HG03108 (cell line): ENCODE results near the gene RASL10A.

Experiments used
- ATAC-seq: cut with Tn5 transposase; IDR thresholded peaks from one replicate; pipeline ENCODE4 v1.9.1; 2021; ENCODE audit warnings: moderate library complexity; ENCODE audit not compliant: unreplicated experiment

The RASL10A gene

GRCh38 chr22:29306835-29307595, 8.5 kb downstream of the RASL10A start:
- no peak for ATAC-seq

DNA sequence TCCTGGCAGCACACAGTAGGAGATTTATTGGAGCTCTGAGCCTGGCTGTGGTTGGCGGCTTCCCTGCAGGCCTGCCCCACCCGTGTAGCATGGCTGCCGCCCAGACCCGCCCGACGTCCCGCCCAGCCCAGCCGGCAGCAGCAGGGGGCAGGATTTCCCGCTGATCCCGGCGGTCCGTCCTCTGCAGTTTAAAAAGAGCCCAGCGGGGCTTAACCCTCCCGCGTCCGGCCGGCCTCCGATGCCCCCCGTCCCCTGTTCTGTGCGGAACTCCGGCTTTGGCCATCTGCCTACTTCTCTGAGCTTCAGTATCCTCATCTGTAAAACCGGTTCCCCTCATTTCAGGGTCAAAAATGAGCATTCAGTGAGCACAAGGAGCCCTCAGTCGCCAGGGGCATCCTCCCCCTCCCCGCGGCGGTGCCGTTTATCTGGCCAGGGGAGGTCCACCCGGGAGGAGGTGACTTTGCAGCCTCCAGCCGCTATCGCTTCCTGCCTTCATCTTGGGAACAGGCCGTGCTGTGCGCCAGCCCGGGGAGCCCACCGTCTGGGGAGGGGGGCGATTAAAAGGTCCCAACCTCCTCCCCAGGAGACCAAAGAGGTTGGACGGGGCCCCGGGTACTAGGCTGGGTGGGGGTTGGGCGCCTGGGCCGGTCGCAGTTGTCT, 9.2 kb downstream of the RASL10A start, which contains the start of gene GAS2L1:
Gene GAS2L1, plus strand, starts transcription at position 476 of the 660 bp plus-strand sequence. CDS start 1,456 bp downstream, outside the sequence.
- ATAC-seq: no peak

- no peak for ATAC-seq
Observed at GRCh38 chr22:29305836-29306174, 9.7 kb downstream of the RASL10A start.

DNA sequence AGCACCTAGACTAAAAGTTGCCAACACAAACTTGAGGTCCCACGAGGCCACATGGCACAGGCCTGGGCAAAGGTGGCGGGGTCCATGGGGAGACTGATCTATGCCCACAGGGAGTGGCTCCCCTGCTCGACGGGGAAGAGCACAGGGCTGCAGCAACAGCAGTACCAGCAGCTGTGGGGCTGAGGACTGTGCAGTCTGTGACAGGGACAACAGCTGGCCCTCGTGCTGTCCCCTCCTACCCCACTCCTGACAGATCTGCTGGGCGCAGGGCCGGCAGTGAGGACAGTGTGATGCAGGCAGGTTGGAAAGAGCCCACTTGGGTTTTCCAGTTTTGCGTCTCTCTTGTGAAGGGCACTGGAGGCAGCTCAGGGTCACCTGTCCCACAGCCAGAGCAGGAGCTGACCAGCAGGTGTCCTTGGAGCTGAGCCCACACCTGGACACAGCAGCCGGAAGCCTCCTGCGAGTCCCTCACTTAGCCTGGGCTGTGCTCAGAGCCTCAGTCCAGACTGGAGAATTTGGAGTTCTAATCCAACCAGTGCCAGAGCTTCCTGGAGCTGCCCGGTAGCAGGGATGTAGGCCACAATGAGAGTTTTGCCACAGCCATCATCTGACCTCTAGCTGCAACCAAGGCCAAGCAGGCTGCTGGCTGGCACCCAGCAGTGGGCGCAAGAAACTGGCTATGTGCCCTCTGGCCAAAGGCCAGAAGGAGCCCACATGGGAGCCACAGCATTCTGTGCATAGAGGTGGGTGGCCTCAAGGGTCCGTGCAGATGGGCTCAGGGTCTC, 12.6 kb downstream of the RASL10A start:
- ATAC-seq: no peak

DNA sequence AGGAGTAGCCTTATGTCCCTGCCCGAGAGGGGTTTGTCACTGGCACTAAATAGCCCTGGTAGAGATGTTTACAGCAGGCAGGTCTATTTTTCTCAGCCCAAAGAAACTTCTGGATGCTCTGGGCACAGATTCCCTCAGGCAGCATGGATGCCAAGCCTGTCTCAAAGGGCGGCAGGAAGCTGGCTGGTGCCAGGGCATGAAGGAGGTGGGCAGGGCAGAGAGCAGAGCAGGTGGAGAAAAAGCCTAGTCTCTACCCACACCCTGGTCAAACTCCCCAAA, 13.2 kb downstream of the RASL10A start:
- no peak for ATAC-seq

DNA sequence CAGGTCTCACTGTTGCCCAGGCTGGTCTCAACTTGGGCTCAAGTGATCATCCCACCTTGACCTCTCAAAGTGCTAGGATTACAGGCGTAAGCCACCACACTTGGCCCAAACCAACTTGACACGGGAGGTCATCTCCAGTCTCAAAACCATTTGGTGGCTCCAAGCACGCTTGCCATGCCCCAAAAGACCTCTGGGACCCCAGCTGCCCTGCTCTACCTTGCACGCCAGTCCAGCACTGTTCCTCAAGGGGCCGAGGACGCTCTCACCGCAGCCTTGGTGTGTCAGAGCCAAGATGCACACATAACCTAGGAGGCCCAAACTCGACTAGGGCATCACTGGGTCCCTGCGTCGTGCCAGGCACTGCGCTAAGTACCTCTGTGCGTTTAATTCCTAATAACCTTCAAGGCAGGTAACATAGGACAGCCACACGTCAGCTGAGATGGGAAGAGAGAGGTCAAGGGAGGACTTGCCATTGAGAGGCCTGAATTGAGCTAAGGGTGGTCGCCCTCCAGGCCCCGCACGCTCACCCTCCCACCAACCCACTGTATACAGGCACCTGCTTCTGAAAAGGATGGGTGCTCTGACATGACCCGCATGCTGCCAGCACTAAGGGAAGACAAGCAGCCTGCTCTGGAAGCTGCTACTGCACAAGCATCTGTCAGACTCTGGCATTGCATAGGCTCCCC, 13.6 kb downstream of the RASL10A start:
- no peak for ATAC-seq

DNA sequence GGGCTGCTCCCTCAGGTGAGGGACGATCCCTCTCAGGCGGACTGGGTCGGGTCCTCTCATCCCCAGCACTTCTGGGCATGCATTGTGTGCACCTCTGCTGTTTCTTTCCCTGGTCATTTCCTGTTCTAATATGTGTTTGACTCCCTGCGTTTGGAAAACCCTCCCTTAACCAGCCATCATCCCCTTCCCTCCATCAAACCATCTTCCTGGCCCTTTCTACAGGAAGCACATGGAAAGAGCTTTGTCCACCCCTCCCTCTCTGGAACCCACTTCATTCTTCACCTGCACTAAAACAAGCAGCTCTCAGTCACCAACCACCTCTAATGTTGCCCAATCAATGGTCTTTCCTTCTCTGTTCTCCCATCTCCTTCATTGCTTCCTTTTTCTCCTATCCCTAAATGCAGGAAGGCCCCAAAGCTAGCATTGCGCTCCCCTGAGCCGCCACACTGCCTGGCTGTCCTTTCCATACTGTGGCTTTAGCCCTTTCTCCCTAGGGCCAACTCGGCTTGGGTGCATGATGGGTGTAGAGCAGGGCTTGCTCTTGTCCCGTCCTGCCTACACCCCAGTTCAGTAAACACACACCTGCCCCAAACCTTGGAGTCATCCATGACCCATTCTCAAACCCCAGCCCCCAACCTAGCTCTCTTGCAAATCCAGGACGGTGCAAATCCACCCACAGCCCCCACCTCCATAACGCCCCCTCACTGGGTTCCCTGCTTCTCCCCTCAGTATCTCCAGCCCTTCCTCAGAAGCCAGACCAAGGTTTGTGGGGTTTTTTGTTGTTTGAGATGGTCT, 14.5 kb downstream of the RASL10A start:
- no peak for ATAC-seq

DNA sequence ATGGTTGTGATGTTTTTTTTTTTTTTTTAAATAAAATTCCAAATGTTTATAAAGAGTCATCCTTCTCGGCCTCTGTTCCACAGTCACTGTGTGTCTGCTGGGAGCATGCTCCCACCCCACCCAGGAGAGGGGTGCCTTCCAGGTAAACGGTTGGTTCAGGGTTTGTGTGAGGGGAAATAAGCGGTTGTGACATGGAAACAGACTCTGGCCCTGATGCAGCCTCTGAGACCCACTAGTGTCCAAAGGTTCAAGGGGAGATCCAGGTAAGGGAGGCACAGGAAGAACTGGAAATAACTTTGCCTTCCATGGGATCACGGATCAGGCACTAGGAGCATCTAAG, 15.1 kb downstream of the RASL10A start:
- no peak for ATAC-seq

DNA sequence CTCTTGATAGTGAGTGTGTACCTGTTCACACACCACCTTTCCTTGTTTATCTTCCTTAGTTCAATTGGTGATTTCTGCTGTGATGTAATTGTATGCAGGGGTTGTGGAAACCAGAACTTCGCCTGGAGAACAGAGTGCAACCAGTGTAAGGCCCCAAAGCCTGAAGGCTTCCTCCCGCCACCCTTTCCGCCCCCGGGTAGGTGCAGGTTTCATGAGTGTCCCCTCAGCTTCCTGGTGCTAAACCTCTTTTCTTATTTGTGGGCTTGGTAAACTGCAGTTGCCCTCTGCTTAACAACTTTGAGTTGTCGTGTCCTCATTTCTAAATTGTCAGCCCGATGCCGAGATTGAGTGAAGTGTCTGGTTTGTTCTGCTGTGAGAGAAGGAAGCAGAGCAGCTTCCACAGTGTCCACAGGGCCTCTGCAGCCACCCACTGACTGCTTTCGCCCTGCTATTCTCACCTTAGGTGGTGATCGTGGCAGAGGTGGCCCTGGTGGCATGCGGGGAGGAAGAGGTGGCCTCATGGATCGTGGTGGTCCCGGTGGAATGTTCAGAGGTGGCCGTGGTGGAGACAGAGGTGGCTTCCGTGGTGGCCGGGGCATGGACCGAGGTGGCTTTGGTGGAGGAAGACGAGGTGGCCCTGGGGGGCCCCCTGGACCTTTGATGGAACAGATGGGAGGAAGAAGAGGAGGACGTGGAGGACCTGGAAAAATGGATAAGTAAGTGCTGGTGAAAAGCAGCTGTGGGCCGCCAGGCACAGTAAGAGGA, 16.2 kb downstream of the RASL10A start:
- ATAC-seq: no peak

GRCh38 chr22:29298641-29299040, 16.9 kb downstream of the RASL10A start:
- no peak for ATAC-seq

DNA sequence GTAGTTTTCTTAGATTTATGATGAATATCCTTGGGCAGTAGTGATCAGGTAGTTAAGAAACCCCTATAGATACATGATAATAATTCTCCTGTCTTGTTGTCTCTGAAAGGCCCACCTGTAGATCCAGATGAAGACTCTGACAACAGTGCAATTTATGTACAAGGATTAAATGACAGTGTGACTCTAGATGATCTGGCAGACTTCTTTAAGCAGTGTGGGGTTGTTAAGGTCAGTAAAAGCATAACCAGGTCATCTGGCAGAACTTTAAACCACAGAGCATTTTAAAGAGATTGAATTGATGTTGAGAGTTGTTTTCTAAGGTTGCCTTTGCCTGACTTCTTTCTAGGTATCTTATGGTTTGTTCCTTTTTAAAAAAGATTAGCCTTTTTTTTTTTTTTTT, 23.1 kb downstream of the RASL10A start:
- no peak for ATAC-seq

DNA sequence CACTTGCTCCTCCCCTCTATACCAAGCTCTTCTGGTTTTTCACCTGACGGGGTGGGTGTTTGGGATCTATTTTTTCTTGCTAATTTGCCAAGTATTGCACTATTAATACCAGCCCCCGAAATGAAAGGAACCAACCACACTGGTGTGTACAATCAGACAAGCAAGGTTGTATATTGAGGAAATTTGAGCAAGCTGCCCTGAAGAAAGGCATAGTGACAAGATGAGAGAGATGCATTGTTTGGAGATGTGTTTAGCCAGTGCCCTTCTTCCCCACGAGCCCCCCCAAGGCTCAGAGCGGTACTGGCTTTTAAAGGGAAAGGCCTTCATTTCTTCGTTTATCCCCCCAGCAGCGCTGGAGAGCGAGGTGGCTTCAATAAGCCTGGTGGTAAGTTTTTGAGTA, 24.3 kb downstream of the RASL10A start:
- ATAC-seq: no peak

- ATAC-seq: no peak
Observed at GRCh38 chr22:29290061-29290460, 25.4 kb downstream of the RASL10A start.

- ATAC-seq: no peak
Observed at GRCh38 chr22:29288837-29289236, 26.7 kb downstream of the RASL10A start.

DNA sequence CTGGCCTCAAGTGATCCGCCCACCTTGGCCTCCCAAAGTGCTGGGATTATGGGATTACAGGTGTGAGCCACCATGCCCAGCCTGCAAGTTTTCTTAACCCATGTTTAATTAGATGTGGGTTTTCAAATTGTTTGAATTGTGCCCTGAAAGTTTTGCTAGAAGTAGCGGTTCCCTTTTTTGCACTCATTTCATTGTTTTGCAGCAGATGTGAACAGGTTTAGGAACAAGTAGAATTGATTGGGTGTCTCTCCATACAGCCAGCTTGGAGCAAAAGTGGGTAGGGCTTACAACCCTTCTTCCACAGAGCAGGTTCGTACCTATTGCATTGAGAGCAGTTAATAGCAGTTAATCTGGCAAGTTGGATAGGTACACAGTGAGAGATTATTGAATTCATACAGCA, 31.3 kb downstream of the RASL10A start:
- no peak for ATAC-seq

- no peak for ATAC-seq
Observed at GRCh38 chr22:29277927-29278326, 37.6 kb downstream of the RASL10A start.

DNA sequence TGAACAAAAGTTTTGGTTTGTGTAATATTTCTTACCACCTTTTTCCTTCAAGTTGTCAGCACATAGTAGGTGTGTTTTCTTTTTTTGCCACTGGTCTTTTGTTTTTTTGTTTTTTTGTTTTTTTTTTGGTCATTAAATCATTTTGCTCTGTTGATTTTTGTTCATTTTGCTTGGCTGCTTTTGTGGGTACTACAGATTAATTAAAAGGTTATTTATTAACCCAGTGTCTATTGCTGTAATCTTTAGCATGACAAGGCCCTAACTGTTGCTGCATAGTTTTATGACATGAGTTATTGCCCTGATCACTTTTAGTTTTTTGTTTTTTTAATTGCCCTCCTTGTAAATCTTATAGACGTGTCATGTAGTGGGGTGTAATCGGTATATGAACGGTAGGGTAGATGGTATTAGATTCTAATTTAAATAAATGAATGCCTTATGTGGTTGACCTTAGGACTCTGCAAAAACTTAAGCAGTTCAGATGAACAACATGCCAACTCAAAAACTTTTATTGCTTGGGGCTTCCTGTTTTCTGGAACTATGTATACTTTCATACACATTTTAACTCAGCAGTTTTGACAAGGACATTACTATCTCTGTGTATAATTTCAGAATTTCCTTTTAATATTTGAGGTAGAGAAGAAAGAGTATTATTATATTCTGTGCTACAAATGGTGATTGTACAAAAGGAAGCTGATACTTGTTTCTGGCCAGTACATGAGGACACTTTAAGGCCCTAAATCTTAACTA, 39.5 kb downstream of the RASL10A start:
- ATAC-seq: no peak

DNA sequence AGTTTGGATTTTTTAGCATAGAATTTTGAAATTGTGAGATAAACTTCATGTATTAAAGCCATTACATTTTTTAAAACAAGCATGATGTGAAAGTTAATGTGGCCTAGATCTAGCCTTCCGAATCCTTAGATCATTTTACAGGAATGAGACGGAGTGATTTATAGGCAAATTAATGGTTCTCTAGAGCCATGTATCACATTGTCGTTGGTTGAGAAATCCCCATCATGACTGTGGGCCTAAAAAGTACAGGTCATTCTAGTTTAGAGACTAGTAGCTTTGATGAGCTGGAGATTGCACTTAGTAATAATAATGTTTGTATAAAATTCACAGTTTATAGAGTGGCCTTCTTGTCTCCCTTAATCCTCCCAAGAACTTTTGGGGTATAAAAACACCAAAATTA, 40.3 kb downstream of the RASL10A start:
- ATAC-seq: no peak

DNA sequence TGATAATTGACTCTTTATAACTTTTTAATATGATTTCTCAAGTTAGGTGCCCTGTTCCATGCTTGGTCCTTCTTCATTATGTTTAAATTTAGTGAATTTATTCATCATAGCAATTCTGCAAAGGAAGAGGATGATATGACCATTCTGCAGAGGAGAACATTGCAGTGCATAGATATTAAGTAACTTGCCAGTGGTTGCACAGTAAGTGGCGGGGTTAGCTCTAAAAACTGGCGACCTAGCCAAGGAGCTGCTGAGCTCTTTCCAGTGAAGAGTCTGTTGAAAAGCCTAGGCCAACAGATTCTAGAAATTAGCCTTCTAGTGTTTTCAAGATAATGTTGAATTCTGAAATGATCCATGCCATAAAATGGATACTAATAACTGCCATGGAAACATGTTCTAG, 42.9 kb downstream of the RASL10A start:
- no peak for ATAC-seq
